Brain microvascular endothelial cell (primary cell): ENCODE measurements around the gene PEPD.

ENCODE experiments used
- DNase-seq: peaks from one replicate; pipeline ENCODE4 v3.0.0-alpha.2; 2020
- H3K27ac ChIP-seq: fragments of 250-450 bp; sonication (Bioruptor Pico); 2 replicates; pipeline ENCODE4 v1.5.1; 2020; ENCODE audit warnings: mild to moderate bottlenecking, moderate library complexity
- H3K27me3 ChIP-seq: fragments of 250-450 bp; sonication (Bioruptor Pico); replicated peaks from 2 replicates; pipeline ENCODE4 v1.5.1; 2020; ENCODE audit warnings: mild to moderate bottlenecking
- H3K36me3 ChIP-seq: fragments of 250-450 bp; sonication (Bioruptor Pico); replicated peaks from 2 replicates; pipeline ENCODE4 v1.5.1; 2020; ENCODE audit warnings: mild to moderate bottlenecking
- H3K4me3 ChIP-seq: 2 replicates; pipeline ENCODE4 v1.5.1; 2011; ENCODE audit warnings: low read depth, mild to moderate bottlenecking, control low read depth, low read length, moderate library complexity
- in situ Hi-C: cut with HindIII; loops from 2 replicates; pipeline ENCODE4 v1.10.0; 2017; ENCODE audit warnings: low sequenced_read_pairs, low pct_ligation_motif_present
- TF ChIP-seq, protein P1 (sequence below): IDR thresholded peaks from 2 replicates; pipeline ENCODE4 v1.5.1; 2011; ENCODE audit warnings: low read depth, mild to moderate bottlenecking, moderate library complexity, low read length, control low read depth, inconsistent platforms; ENCODE audit errors: missing control alignments

PEPD gene

DNA sequence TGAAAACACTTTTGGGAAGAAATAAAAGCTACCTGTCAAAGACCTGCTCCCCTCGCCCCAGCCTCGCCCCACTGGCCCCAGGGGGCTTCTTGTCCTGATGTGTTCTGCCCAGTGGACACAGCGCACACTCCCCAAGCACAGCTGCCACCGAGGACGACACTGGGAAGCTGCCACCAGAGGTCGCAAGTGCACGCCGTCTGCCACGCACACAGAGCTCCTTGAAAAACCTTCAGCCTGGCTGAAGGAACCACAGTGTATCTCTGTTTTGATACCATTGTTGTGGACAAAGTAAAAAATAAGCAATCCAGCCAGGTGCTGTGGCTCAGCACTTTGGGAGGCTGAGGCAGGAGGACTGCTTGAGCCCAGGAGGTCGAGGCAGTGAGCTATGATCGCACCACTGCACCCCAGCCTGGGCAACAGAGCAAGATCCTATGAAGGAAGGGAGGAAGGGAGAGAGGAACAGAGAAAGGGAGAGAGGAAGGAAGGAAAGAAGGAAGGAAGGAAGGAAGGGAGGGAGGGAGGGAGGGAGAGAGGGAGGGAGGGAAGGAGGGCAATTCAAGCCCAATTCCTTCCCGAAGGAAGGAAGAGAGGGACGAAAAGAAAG lies 90.8 kb downstream of the PEPD start:
- Histone ChIP-seq H3K27me3 (no peaks in the 10 kb centered on the region), H3K4me3 (no peak overlapping the region), H3K27ac (no peak overlapping the region), H3K36me3 (no peaks in the 10 kb centered on the region)
- in situ Hi-C loops, result no loop called here
- peak; percentile 58 for DNase-seq
- TF ChIP-seq, protein P1, sequence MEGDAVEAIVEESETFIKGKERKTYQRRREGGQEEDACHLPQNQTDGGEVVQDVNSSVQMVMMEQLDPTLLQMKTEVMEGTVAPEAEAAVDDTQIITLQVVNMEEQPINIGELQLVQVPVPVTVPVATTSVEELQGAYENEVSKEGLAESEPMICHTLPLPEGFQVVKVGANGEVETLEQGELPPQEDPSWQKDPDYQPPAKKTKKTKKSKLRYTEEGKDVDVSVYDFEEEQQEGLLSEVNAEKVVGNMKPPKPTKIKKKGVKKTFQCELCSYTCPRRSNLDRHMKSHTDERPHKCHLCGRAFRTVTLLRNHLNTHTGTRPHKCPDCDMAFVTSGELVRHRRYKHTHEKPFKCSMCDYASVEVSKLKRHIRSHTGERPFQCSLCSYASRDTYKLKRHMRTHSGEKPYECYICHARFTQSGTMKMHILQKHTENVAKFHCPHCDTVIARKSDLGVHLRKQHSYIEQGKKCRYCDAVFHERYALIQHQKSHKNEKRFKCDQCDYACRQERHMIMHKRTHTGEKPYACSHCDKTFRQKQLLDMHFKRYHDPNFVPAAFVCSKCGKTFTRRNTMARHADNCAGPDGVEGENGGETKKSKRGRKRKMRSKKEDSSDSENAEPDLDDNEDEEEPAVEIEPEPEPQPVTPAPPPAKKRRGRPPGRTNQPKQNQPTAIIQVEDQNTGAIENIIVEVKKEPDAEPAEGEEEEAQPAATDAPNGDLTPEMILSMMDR, result peak; percentile 93

DNA sequence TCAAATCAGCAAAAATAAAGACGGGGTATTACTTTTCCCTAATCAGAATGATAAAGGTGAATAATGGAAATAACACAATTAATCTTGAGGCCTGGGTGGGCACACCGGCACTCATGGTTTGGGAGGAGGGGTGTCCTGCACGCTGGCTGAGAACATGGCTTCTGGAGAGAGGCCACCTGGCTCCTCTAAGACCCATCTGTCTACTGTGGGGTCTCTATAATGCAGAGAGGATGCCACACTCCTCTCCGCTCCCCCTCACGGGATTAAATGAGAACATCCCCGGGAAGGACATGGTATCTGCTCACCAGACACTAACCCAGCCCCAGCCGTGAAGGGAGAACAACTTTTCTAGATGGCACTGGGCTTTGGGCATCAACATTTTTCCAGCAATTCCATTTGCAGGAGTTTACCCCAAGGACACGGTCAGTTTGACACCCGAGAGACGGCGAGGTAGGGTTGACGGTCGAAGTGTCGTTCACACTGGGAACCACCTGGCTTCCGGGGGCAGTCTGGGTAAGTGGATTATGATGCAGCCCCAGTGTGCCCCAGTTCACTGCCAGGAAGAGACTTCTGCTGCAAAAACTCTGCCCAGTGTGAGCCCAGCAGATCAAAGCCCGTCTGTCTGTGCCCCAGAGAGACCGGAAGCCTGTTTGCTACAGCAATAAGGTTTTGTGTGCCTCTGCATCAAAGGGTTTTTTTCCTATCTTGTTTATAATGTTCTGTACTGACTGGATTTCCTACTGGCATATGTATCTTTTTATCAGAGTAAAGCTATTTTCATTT lies 91.5 kb downstream of the PEPD start:
- Histone ChIP-seq H3K27ac (no peak overlapping the region), H3K36me3 (no peaks in the 10 kb centered on the region), H3K27me3 (no peaks in the 10 kb centered on the region), H3K4me3 (no peak overlapping the region)
- in situ Hi-C loops, result no loop called here
- DNase-seq, result no peak
- TF ChIP-seq, protein P1, result no peak

DNA sequence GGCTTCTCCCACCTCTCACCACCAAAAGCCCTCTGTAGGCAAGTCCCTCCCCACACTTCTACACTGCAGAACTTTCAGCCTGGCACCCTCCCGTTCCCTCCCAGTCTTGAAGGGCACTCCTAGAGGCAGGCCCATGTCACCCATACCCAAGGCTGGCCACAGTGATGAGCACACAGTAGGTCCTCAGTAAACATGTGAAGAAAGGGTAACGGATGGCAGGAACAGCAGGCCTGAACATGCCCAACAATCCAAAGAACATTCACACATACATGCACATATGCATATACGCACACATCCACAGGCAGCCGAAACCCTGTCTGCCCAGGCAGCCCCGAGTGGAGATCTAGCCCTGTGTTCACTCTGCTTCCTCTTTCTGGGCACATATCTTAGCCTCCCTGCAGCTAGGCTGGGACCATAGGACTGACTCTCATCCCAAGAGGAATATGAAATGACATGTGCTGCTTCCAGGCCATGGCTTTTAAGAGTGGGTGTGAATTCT lies 92.9 kb downstream of the PEPD start:
- no peaks in the 10 kb centered on the region for H3K27me3 ChIP-seq
- TF ChIP-seq, protein P1, result no peak
- H3K4me3 ChIP-seq, result no peak overlapping the region
- no peak for DNase-seq
- H3K27ac ChIP-seq, result no peak overlapping the region
- H3K36me3 ChIP-seq, result no peaks in the 10 kb centered on the region
- in situ Hi-C loops, result no loop called here

DNA sequence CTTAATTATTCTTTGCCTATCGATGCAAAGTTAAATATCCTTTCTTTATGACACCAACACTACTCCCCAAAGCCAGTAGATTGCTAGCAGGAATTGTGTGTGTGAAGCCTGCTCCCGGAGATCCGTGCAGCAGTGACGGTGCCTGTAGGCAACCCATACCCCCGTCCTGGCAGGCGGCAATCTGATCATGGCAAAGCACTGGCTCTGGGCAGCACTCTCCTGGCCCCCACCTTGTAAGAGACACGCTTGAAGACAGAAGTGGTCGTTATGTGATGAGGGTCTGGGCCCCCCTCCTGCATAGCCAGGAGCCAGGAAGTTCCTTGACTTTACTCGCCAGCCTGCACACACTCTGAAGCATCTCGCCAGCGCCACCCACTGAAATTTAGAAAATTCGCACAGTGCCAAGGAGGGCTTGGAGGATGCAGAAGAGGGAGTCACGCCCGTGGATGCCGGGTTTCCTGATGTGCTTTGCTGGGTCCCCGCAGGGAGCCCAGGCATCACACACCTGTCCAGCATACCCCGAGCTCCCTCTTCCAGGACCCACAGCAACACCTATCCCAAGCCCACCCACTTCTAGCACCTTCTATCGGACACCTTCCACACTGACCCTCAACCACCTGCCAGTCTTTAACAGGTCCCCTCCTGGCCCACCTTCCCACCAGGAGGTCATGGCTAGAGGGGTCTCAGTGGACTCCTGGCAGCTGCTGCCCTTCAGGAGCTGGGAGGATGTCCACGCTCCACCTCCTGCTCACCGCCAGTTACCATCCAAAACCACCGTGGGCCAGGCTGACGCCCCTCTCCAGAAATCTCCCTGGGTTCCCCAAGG lies 93.6 kb downstream of the PEPD start:
- no peak for DNase-seq
- in situ Hi-C loops, result no loop called here
- Histone ChIP-seq H3K4me3 (no peak overlapping the region), H3K27ac (no peak overlapping the region), H3K36me3 (no peaks in the 10 kb centered on the region), H3K27me3 (no peaks in the 10 kb centered on the region)
- TF ChIP-seq, protein P1, result no peak

DNA sequence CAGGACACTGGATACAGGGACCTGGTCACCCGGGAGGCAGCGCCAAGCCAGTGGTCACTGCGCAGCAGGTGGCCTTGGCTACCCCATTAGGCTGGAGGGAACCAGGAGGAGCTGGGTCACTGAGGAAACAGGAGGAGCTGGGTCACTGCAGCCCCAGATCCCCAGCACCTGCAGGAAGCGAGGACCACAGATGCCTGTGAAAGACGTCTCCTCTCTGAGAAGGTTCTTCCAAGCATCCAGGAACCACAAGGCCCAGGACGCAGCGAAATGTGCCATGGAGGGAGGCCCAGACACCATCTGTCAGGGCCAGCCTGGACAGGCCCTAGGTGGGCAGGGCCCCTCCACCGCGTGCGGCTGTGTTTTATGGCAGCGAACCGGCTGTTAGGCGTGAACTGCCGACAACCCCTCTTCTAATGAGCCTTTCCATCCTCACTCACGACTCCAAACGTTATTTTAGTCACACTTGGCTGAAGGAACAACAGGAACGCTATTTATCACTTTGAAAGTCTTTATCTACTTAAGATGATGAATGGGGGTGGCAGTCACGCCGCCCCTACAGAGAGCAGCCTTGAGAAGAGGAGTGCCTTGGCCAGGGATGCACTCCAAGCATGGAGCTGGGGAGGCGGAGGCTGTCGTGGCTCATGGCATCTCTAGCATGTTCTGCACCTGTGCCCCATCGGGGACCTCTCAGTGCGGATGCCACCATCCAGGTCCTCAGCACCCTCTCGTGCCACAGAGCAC lies 94.8 kb downstream of the PEPD start:
- H3K27me3 ChIP-seq, result no peaks in the 10 kb centered on the region
- H3K36me3 ChIP-seq, result no peaks in the 10 kb centered on the region
- TF ChIP-seq, protein P1, result no peak
- no peak for DNase-seq
- H3K27ac ChIP-seq, result no peak overlapping the region
- H3K4me3 ChIP-seq, result no peak overlapping the region
- in situ Hi-C loops, result no loop called here
